NCI-H2029 treated with DMSO at 0.1 percent for 48 hours (cell line): Measurements from ENCODE around the gene CD200R1L.
"Not testable (repeated sequence)": the region's sequence is repeated elsewhere in the genome, so short reads cannot be mapped to it uniquely, and the experiment has no call there.

Experiments used
- DNase-seq: peaks from one replicate; lab custom pipeline; 2025; lab: John Stamatoyannopoulos, UW

CD200R1L gene

GRCh38 chr3:112846764-112847163 lies at the start of gene CD200R1L:
TSS of gene CD200R1L (minus strand) at chr3:112846864. CDS start at chr3:112829367, 17,497 bp downstream.
- no peak for DNase-seq

GRCh38 chr3:112894258-112894657 lies 47.6 kb upstream of the CD200R1L start:
- DNase-seq: no peak

- DNase-seq: no peak
Measured at GRCh38 chr3:112889357-112889756, 42.7 kb upstream of the CD200R1L start.

GRCh38 chr3:112888381-112889085 lies 41.9 kb upstream of the CD200R1L start:
- no peak for DNase-seq

GRCh38 chr3:112884678-112885290 lies 38.1 kb upstream of the CD200R1L start:
- DNase-seq: no peak

- no peak for DNase-seq
Measured at GRCh38 chr3:112881891-112882290, 35.2 kb upstream of the CD200R1L start.

- DNase-seq: no peak
Measured at GRCh38 chr3:112875561-112875960, 28.9 kb upstream of the CD200R1L start.

- DNase-seq: no peak
Measured at GRCh38 chr3:112874725-112875124, 28.1 kb upstream of the CD200R1L start.

GRCh38 chr3:112873632-112874031 lies 27.0 kb upstream of the CD200R1L start:
- no peak for DNase-seq

- no peak for DNase-seq
Measured at GRCh38 chr3:112871735-112872134, 25.1 kb upstream of the CD200R1L start.

GRCh38 chr3:112865757-112866156 lies 19.1 kb upstream of the CD200R1L start:
- DNase-seq: no peak

GRCh38 chr3:112860898-112861297 lies 14.2 kb upstream of the CD200R1L start:
- no peak for DNase-seq

- no peak for DNase-seq
Measured at GRCh38 chr3:112858410-112859069, 11.9 kb upstream of the CD200R1L start.

- DNase-seq: no peak
Measured at GRCh38 chr3:112857526-112857925, 10.9 kb upstream of the CD200R1L start.

- no peak for DNase-seq
Measured at GRCh38 chr3:112856537-112856936, 9.9 kb upstream of the CD200R1L start.

- no peak for DNase-seq
Measured at GRCh38 chr3:112855883-112856282, 9.2 kb upstream of the CD200R1L start.

GRCh38 chr3:112855074-112855473 lies 8.4 kb upstream of the CD200R1L start:
- DNase-seq: not testable (repeated sequence)

- no peak for DNase-seq
Measured at GRCh38 chr3:112848196-112848595, 1.5 kb upstream of the CD200R1L start.

GRCh38 chr3:112847692-112848091 lies 1.0 kb upstream of the CD200R1L start:
- no peak for DNase-seq

GRCh38 chr3:112845772-112846171 lies 892 bp downstream of the CD200R1L start:
- no peak for DNase-seq

- no peak for DNase-seq
Measured at GRCh38 chr3:112829046-112829445, 17.6 kb downstream of the CD200R1L start.

- no peak for DNase-seq
Measured at GRCh38 chr3:112822064-112823055, 24.3 kb downstream of the CD200R1L start.
